Neural cell (in vitro differentiated cells): ENCODE results near the gene TPRA1. TPM values are rescaled to one million over a fixed set of nuclear protein-coding genes. Genes with fewer than 3 reads are reported as not detected.

Experiments
- H2AFZ ChIP-seq: fragments of 200-600, 300-800 bp; sonication (generic), shearing (Covaris generic); 2 replicates; pipeline ENCODE4 v1.6.0; 2014; ENCODE audit warnings: low read depth, mild to moderate bottlenecking, antibody characterized with exemption, low read length, moderate library complexity
- H3F3A ChIP-seq: fragments of 200-600 bp; shearing (Covaris generic); 2 replicates; pipeline ENCODE4 v1.6.1; 2016; ENCODE audit warnings: mild to moderate bottlenecking, moderate library complexity, mixed read lengths, antibody characterized with exemption, low read length; ENCODE audit not compliant: insufficient read depth, poor library complexity, severe bottlenecking
- H3K27ac ChIP-seq: fragments of 200-600, 300-800 bp; sonication (generic), shearing (Covaris generic); 2 replicates; pipeline ENCODE4 v1.5.1; 2014; ENCODE audit warnings: mild to moderate bottlenecking, low read length, moderate library complexity
- H3K27me3 ChIP-seq: fragments of 300-800, 200-600 bp; sonication (generic), shearing (Covaris generic); 2 replicates; pipeline ENCODE4 v1.6.0; 2014; ENCODE audit warnings: mild to moderate bottlenecking, low read depth, low read length, moderate library complexity; ENCODE audit not compliant: insufficient read depth
- H3K36me3 ChIP-seq: fragments of 300-800, 200-600 bp; sonication (generic), shearing (Covaris generic); 2 replicates; pipeline ENCODE4 v1.5.1; 2014; ENCODE audit warnings: mild to moderate bottlenecking, antibody characterized with exemption, low read length, moderate library complexity; ENCODE audit not compliant: insufficient read depth
- H3K4me2 ChIP-seq: fragments of 300-800, 200-600 bp; sonication (generic), shearing (Covaris generic); 2 replicates; pipeline ENCODE4 v1.6.0; 2014; ENCODE audit warnings: mild to moderate bottlenecking, low read length
- H3K4me3 ChIP-seq: fragments of 300-800, 200-600 bp; sonication (generic), shearing (Covaris generic); 2 replicates; pipeline ENCODE4 v1.5.1; 2014; ENCODE audit warnings: mild to moderate bottlenecking, low read length, moderate library complexity
- H3K79me2 ChIP-seq: fragments of 200-600 bp; shearing (Covaris generic); replicated peaks from 2 replicates; pipeline ENCODE4 v1.6.0; 2014; ENCODE audit warnings: mild to moderate bottlenecking, low read length, moderate library complexity; ENCODE audit not compliant: insufficient read depth
- H3K9ac ChIP-seq: fragments of 300-800, 200-600 bp; sonication (generic), shearing (Covaris generic); 2 replicates; pipeline ENCODE4 v1.6.1; 2016; ENCODE audit warnings: mild to moderate bottlenecking, low read length, mixed read lengths
- H3K9me2 ChIP-seq: fragments of 200-600 bp; shearing (Covaris generic); 2 replicates; pipeline ENCODE4 v1.6.1; 2016; ENCODE audit warnings: mild to moderate bottlenecking, low read length, mixed read lengths; ENCODE audit not compliant: insufficient read depth
- H3K9me3 ChIP-seq: fragments of 200-600, 300-800 bp; sonication (generic), shearing (Covaris generic); 2 replicates; pipeline ENCODE4 v1.6.1; 2016; ENCODE audit warnings: mild to moderate bottlenecking, mixed run types, low read length, moderate library complexity, mixed read lengths
- H4K20me1 ChIP-seq: fragments of 200-600 bp; shearing (Covaris generic); 2 replicates; pipeline ENCODE4 v1.6.1; 2016; ENCODE audit warnings: mild to moderate bottlenecking, mixed run types; ENCODE audit not compliant: insufficient read depth
- CTCF ChIP-seq: fragments of 450-650 bp; IDR thresholded peaks from 2 replicates; pipeline ENCODE4 v1.5.1; 2014; ENCODE audit warnings: antibody characterized with exemption, mild to moderate bottlenecking, moderate library complexity; ENCODE audit not compliant: poor library complexity, severe bottlenecking
- EP300 ChIP-seq: fragments of 450-650 bp; conservative IDR thresholded peaks from 2 replicates; pipeline ENCODE4 v1.6.1; 2014; ENCODE audit warnings: antibody characterized with exemption, mild to moderate bottlenecking, moderate library complexity; ENCODE audit not compliant: poor library complexity, severe bottlenecking
- EZH2 ChIP-seq: fragments of 200-600, 300-800 bp; shearing (Covaris generic), sonication (generic); IDR thresholded peaks from 2 replicates; pipeline ENCODE4 v1.6.1; 2014; ENCODE audit warnings: antibody characterized with exemption, low read length, borderline replicate concordance, mild to moderate bottlenecking; ENCODE audit not compliant: insufficient read depth, poor library complexity, severe bottlenecking
- MXI1 ChIP-seq: fragments of 450-650 bp; conservative IDR thresholded peaks from 2 replicates; pipeline ENCODE4 v1.6.1; 2014; ENCODE audit warnings: antibody characterized with exemption, mild to moderate bottlenecking; ENCODE audit not compliant: poor library complexity, severe bottlenecking
- POLR2AphosphoS5 ChIP-seq: IDR thresholded peaks from 2 replicates; pipeline ENCODE4 v1.6.1; 2012
- RAD21 ChIP-seq: fragments of 450-650 bp; conservative IDR thresholded peaks from 2 replicates; pipeline ENCODE4 v1.6.1; 2014; ENCODE audit warnings: antibody characterized with exemption, mild to moderate bottlenecking, moderate library complexity
- SMC3 ChIP-seq: fragments of 450-650 bp; conservative IDR thresholded peaks from 2 replicates; pipeline ENCODE4 v1.6.1; 2014; ENCODE audit warnings: antibody characterized with exemption, mild to moderate bottlenecking, moderate library complexity; ENCODE audit not compliant: poor library complexity
- TAF1 ChIP-seq: IDR thresholded peaks from 2 replicates; pipeline ENCODE4 v1.6.1; 2012; ENCODE audit warnings: low read depth
- polyA plus RNA-seq: library from polyadenylated mRNA; depleted of rRNA; stranded (reverse); fragments of >200 nt; gene quantifications from 2 replicates; pipeline ENCODE4 v1.2.3, GENCODE V29; 2014
- TF ChIP-seq, protein P1 (sequence below): IDR thresholded peaks from 2 replicates; pipeline ENCODE4 v1.6.1; 2012; ENCODE audit warnings: borderline replicate concordance

Gene TPRA1
- polyA plus RNA-seq, 1 donor from 2014 or later: 26.5 TPM

- H2AFZ ChIP-seq: no peak overlapping the region
- H3K4me2 ChIP-seq: peak overlapping the region; percentile 59
- H3K36me3 ChIP-seq: no peaks in the 10 kb centered on the region
- peaks cover 12% of the 10 kb centered on the region for H3K79me2 ChIP-seq
- no peaks in the 10 kb centered on the region for H3F3A ChIP-seq
- no peak overlapping the region for H3K27ac ChIP-seq
- H3K27me3 ChIP-seq: no peaks in the 10 kb centered on the region
- H3K9me3 ChIP-seq: no peaks in the 10 kb centered on the region
- peak overlapping the region; percentile 89 for H3K4me3 ChIP-seq
- H3K9ac ChIP-seq: peak overlapping the region; percentile 78
- no peak for TF ChIP-seq EZH2
- no peak for TF ChIP-seq SMC3
- no peaks in the 10 kb centered on the region for H4K20me1 ChIP-seq
- H3K9me2 ChIP-seq: no peaks in the 10 kb centered on the region
These were observed 1.5 kb downstream of the TPRA1 start for GRCh38 chr3:127588806-127589577.

- Histone ChIP-seq H2AFZ (no peak overlapping the region), H3K27ac (no peak overlapping the region), H3K4me2 (no peak overlapping the region), H3F3A (no peaks in the 10 kb centered on the region), H3K9me3 (no peaks in the 10 kb centered on the region), H3K9ac (no peak overlapping the region), H3K9me2 (no peaks in the 10 kb centered on the region), H4K20me1 (no peaks in the 10 kb centered on the region), H3K36me3 (no peaks in the 10 kb centered on the region), H3K27me3 (no peaks in the 10 kb centered on the region), H3K79me2 (peaks cover 12% of the 10 kb centered on the region), H3K4me3 (no peak overlapping the region)
- TF ChIP-seq POLR2AphosphoS5 (no peak), TAF1 (no peak), MXI1 (no peak), EP300 (no peak), SMC3 (no peak), RAD21 (no peak), EZH2 (no peak), CTCF (no peak)
These were observed 2.7 kb downstream of the TPRA1 start for GRCh38 chr3:127587876-127588275.

GRCh38 chr3:127585813-127586413 lies 4.6 kb downstream of the TPRA1 start:
- no peaks in the 10 kb centered on the region for H3K27me3 ChIP-seq
- no peaks in the 10 kb centered on the region for H3K36me3 ChIP-seq
- no peak overlapping the region for H3K27ac ChIP-seq
- TF ChIP-seq SMC3: no peak
- TF ChIP-seq, protein P1, sequence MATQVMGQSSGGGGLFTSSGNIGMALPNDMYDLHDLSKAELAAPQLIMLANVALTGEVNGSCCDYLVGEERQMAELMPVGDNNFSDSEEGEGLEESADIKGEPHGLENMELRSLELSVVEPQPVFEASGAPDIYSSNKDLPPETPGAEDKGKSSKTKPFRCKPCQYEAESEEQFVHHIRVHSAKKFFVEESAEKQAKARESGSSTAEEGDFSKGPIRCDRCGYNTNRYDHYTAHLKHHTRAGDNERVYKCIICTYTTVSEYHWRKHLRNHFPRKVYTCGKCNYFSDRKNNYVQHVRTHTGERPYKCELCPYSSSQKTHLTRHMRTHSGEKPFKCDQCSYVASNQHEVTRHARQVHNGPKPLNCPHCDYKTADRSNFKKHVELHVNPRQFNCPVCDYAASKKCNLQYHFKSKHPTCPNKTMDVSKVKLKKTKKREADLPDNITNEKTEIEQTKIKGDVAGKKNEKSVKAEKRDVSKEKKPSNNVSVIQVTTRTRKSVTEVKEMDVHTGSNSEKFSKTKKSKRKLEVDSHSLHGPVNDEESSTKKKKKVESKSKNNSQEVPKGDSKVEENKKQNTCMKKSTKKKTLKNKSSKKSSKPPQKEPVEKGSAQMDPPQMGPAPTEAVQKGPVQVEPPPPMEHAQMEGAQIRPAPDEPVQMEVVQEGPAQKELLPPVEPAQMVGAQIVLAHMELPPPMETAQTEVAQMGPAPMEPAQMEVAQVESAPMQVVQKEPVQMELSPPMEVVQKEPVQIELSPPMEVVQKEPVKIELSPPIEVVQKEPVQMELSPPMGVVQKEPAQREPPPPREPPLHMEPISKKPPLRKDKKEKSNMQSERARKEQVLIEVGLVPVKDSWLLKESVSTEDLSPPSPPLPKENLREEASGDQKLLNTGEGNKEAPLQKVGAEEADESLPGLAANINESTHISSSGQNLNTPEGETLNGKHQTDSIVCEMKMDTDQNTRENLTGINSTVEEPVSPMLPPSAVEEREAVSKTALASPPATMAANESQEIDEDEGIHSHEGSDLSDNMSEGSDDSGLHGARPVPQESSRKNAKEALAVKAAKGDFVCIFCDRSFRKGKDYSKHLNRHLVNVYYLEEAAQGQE: no peak
- TF ChIP-seq RAD21: no peak
- TF ChIP-seq POLR2AphosphoS5: no peak
- no peak for TF ChIP-seq TAF1
- TF ChIP-seq EP300: no peak
- TF ChIP-seq EZH2: no peak
- no peak for TF ChIP-seq MXI1
- no peak for TF ChIP-seq CTCF
- H3K4me3 ChIP-seq: no peak overlapping the region
- H4K20me1 ChIP-seq: no peaks in the 10 kb centered on the region
- H2AFZ ChIP-seq: no peak overlapping the region
- H3K79me2 ChIP-seq: peaks cover 12% of the 10 kb centered on the region
- H3K9ac ChIP-seq: no peak overlapping the region
- no peak overlapping the region for H3K4me2 ChIP-seq
- no peaks in the 10 kb centered on the region for H3K9me2 ChIP-seq
- H3F3A ChIP-seq: no peaks in the 10 kb centered on the region
- H3K9me3 ChIP-seq: no peaks in the 10 kb centered on the region
